Umbilical cord (tissue), 2 donors: Measurements from ENCODE around the gene OTOGL. TPM values are rescaled to one million over a fixed set of nuclear protein-coding genes. Genes with fewer than 3 reads are reported as not detected.
"Not testable (repeated sequence)": the region's sequence is repeated elsewhere in the genome, so short reads cannot be mapped to it uniquely, and the experiment has no call there.

Experiments used
- DNase-seq: peaks from one replicate; pipeline ENCODE4 v3.0.0-alpha.2; 2015; ENCODE audit warnings: low spot score
- total RNA-seq: library from RNA; depleted of rRNA; stranded (reverse); fragments of >200 nt; gene quantifications from one replicate; pipeline ENCODE4 v1.2.3, GENCODE V29; 2014; ENCODE audit warnings: low replicate concordance; ENCODE audit not compliant: insufficient read depth

OTOGL gene
- total RNA-seq, 1 donor from 2014 or later, result 3.1 TPM

DNA sequence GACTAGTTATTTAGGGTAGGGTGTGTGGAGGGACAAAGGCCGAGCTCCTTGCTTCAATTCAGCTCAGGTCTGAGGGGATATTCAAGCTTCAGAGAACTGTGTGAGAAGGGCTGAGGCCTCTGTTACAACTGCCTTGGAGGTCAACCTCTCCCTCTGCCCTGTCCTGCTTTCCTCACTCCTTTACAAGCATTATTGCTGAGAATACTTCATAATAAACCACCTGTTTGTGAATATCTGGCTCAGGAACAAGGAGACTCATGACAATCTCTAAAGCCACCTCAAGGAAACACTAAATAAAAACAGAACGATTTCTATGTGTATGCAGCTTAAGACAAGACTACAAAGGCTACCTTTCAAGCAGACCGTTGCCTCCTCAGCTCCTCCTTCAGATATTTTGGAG lies 21.7 kb downstream of the OTOGL start:
- no peak for DNase-seq

DNA sequence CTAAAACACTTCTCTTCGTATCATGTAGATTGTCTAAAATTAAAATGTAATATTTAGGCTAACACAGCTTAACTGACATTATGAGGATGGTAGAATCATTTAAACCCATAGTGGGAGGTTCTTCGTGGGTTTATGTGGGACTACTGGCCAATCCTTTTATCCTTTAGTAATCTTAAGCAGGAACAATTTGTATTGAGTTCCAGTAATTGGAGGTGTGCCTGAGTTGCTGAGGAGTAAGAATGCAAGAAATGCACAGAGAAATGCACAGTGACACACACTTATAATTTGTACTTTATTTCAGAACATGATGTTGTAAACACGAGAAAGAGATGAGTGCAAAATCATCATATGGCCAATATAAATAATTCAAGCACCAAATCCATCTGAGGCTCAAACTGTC lies 22.3 kb downstream of the OTOGL start:
- no peak for DNase-seq

DNA sequence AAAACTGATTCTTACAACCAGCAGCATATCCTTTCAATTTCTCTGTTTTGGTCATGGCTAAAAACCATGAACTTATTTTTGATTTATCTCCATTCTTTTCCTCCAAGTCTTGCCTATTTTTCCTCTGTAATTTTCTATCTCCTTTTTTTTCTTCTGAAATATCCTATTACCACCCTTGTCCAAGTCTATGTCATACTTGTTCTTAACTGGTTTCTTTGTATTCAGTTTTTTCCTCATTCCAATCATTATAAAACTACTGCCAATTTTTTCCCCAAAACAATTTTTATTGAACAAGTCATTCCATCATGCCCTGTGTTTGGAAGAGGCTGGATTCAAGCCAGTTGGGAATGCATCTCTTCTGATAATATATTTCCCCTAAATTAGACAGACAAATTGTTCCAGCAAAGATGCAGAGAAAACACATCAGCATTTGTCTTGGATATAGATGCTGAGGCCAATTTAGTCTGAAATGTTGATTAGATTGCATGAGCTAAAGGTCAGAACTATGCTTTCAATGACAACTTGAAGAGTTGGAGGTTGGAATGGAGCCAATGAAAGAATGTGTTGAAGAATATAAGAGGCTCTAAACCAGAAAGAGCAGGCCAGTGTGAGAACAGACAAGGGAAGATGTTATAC lies 30.7 kb downstream of the OTOGL start:
- no peak for DNase-seq

DNA sequence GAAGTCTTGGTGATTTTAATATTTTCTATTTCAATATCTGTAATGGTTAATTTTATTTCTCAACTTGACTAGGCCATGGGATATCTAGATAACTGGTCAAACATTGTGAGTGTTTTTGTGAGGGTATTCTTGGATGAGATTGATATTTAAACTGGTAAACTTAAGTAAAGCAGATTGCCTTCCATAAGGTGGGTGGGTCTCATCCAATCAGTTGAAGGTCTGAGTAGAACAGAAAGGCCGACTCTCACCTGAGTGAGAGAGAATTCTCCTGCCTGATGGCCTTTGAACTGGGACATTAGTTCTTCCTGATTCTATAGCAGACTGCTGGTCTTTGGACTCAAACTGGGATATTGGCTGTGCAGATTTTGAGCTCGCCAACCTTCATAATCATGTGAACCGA lies 36.3 kb downstream of the OTOGL start:
- DNase-seq, result no peak

DNA sequence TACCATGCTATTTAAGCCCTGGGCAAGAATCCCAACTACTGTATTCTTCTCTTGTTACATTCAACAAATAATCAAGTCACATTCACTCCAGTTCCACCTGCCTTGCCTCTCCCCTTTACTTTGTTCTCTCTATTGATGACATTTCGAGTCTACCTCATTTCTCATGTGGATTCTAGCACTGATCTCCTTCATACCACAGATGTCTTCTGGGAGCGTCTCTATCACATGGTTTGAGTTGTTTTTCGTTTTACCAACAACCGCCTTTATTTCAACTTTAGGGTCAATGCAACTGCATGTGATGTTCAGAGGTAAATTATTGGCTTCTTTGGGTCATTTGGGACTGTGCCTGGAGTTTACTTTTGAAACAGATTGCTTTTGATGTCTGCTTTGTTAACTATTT lies 40.7 kb downstream of the OTOGL start:
- DNase-seq, result no peak

DNA sequence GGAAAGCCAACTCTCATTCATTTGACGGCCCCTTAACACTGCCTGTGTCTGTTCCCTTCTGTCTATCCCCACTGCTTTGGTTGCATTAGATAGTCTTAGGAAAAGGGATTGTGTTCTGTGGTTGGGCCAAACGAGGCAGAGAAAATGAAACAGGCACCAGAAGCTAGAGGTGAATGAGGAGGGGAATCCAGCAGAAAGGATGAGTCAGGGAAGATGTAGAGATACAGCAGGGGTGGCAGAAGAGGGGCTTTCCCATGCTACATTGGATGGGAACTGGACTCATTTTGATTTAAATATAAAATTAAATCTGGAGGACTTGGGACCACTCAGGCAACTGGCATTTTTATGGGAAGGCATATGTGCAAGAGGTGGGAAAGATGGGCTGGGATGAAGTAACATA lies 43.3 kb downstream of the OTOGL start:
- no peak for DNase-seq

DNA sequence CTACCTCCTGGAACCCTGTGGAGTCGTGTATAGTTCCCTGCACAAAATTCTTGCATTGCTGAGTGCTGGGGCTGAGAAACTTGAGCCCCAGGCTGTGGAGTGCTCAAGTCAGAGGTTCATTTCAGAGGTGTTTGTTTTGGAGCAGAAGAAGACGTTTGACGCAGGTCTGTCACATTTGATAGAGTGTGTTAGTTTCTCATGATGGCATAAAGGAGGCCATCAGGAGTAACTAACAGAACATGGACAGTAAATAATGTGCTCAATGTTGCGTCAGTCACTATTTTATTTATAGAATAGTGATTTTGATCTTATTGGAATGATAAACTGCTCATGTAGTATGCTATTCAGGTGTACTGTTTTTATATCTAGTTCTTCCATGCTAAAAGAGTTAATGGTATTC lies 44.2 kb downstream of the OTOGL start:
- DNase-seq, result no peak

DNA sequence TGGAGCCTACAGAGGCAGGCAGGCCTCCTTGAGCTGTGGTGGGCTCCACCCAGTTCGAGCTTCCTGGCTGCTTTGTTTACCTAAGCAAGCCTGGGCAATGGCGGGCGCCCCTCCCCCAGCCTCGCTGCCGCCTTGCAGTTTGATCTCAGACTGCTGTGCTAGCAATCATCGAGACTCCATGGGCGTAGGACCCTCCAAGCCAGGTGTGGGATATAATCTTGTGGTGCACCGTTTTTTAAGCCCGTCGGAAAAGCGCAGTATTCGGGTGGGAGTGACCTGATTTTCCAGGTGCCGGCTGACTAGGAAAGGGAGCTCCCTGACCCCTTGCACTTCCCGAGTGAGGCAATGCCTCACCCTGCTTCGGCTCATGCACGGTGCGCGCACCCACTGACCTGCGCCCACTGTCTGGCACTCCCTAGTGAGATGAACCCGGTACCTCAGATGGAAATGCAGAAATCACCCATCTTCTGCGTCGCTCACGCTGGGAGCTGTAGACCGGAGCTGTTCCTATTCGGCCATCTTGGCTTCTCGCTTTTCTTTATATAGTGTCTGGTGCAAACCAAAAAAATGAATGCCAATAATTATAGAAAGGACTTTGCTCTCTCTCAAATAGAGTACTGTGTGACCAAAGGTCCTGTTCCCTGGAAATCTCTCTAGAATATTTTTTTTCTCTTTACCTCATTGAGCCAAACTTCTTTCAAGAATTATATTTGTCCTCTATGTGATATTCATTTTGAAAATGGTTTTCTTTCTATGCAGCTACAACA lies 50.4 kb downstream of the OTOGL start:
- DNase-seq, result not testable (repeated sequence)

DNA sequence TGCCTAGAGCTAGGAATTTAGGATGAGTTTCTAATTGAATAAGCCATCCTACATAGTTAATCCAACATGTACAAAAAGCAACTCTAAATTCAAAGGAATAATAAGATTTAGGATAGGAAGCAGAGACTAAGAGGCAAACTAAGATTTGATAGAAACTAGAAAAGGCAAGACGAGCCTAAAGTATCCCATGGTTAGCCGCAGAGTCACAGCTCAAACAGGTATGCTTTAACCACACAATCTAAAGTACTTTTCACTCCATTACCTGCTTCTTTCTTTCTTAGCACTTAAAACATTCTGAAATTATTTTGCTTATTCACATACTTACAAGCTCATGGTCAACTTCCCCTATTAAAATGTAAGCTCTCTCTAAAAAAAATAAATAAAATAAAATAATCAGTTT lies 51.8 kb downstream of the OTOGL start:
- DNase-seq, result no peak

DNA sequence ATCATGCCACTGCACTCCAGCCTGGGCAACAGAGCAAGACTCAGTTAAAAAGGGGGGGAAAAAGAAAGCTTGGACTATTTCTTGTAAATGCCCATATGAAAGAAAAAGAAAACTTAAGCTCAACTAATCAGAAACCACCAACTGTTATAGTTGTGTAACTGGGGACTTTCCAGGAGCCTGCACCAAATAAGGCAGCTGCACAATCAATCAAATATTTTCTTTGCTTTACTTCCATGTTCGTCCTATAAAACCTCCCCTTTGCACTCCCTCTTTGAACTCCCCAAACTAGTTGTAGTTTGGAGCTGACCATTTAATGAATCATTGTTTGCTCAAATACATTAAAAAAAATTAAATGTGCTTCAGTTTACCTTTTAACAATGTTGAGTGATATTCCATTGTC lies 54.9 kb downstream of the OTOGL start:
- DNase-seq, result no peak

DNA sequence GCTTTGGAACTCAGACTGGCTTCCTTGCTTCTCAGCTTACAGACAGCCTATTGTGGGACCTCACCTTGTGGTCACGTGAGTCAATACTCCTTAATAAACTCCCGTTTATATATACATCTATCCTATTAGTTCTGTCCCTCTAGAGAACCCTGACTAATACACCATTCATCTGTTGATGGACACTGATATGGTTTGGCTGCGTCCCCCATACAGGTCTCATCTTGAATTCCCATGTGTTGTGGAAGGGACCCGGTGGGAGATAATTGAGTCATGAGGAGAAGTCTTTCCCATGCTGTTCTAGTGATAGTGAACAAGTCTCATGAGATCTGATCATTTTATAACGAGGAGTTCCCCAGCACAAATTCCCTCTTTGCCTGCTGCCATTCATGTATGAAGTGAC lies 57.0 kb downstream of the OTOGL start:
- no peak for DNase-seq

DNA sequence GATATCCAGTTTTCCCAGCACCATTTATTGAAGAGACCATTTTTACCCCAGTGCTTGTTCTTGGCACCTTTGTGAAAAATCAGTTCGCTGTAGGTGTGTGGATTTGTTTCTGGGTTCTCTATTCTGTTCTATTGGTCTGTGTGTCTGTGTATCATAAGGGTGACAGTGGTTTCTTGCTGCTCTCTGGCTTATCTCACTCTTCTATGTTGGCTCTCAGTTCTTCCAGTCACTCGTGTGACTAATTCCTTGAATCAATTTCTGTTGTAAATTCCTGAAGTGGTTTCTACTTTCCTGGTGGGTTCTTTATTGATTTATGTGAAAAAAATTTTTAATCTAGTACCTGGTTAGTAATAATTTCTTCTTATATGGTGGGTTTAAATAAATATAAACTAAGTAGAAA lies 58.3 kb downstream of the OTOGL start:
- DNase-seq, result no peak

DNA sequence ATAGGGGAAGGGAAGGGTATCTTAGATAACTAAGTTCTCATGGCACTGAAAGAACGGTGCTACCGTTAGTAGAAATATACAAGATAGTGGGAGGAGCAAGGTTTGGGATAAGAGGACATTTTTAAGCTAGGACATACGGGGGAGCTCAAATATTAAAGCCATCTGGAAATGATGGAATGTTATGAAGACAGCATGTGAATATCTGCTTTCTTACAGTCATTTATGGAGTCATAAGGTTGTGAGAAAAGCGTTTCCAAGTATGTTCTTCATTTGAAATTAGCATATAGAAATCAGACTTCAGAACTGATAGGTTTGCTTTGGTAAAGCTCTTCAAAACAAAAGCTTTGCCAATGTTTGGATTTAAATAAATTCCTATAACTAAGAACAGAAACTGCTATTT lies 62.3 kb downstream of the OTOGL start:
- DNase-seq, result no peak

DNA sequence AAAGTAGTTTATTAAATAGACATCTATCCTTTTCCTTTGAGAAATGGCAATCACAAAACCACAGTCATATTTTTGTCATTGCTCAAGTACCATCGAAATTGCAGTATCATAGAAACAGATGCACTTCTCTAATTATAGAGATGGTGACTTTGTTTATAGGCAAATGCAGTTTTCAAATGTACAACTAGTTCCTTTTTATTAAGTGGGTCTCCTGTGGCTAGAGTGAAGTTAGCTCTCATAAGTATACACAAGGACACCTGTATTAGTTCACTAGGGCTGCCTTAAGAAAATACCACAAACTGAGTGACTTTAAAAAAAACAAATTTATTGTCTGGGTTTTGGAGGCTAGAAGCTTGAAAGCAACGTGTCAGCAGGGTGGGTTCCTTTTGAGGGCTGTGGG lies 62.8 kb downstream of the OTOGL start:
- no peak for DNase-seq

DNA sequence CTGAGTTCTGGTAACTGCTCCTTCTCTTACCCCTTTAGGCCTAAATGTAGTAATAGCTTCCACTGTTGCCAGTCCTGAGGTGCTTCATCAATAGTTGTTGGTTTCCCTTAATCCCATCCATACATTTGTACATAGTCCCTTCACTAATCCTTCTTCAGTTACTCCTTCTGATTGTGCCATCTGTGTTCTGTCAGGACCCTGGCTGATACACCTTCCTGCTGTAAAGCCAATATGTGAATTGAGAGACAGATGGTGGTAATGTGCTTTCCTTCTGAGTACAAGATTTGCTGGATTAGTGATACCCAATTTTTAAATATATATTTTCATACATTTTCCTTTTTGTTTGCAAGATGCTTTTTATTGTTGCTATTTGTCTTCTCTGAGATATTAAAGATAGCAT lies 66.4 kb downstream of the OTOGL start:
- no peak for DNase-seq

DNA sequence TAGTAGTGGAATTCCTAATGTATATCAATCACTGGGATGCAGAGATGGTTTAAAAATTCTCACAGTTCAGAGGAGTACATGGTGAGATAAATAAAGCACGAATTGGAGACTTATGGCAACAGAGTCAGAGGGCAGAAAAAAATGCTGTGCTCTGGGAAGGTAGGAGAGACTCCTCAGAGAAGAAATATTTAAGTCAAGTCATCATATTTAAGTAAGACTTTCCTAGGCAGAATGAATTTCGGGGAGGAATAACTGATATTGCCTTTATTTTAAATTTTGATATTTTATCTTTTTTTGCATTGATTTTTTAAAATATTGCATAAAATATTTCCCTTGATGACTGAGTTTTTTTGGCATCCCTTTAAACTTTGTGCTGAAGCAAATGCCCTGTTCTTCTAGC lies 67.4 kb downstream of the OTOGL start:
- DNase-seq, result no peak

DNA sequence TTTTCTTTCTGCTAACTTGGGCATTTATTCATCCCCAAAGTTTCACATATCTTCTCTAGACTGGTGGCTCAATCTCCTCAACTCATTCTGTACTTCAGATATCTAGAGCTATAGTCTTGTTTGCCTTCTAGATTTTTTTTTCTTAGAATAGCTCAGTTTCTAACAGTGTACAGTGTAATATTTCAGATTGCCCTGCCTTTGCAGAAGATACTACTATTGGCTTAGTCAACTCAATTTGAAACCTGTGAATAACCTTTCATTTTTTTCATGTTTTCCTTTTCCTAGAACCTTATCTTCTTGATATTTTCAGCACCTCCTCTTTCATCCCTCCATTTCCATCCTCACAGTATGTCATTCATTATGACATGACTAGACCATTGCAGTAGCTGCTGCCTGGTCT lies 69.6 kb downstream of the OTOGL start:
- no peak for DNase-seq

DNA sequence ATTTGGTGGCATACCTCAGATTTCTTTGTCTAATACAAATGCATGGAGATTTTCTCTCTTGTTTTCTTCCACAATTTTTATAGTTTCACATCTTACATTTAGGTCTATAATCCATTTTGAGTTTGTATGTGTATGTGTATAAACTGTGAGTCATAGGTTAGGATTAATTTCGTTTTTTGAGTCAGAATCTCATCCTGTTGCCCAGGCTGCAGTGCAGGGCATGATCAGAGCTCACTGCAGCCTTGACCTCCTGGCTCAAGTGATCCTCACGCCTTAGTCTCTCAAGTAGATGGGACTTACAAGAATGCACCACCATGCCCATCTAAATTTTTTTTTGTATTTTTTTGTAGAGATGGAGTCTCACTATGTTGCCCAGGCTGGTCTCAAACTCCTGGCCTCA lies 71.6 kb downstream of the OTOGL start:
- DNase-seq, result no peak

DNA sequence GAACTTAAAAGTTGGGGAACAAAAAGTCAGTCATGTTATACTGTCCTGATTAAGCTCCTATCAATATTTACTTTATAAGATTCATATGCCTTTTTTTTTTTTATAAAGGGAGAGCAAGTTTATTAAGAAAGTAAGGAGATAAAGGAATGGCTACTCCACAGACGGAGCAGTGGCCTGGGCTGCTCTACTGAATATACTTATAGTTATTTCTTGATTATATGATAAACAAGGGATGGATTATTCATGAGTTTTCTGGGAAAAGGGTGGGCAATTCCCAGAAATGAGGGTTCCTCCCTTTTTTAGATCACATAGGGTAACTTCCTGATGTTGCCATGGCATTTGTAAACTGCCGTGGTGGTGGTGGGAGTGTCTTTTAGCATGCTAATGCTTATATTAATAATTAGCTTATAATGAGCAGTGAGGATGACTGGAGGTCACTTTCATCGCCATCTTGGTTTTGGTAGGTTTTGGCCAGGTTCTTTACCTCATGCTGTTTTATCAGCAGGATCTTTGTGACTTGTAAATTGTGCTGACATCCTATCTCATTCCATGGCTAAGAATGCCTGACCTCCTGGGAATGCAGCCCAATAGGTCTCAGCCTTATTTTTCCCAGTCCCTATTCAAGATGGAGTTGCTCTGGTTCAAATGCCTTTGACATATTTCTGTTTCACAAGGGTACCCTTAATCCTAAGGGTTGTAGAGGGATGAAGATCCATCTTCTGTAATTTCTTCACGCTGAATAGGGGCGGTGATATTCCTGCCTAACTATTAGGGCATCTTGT lies 73.9 kb downstream of the OTOGL start:
- no peak for DNase-seq

DNA sequence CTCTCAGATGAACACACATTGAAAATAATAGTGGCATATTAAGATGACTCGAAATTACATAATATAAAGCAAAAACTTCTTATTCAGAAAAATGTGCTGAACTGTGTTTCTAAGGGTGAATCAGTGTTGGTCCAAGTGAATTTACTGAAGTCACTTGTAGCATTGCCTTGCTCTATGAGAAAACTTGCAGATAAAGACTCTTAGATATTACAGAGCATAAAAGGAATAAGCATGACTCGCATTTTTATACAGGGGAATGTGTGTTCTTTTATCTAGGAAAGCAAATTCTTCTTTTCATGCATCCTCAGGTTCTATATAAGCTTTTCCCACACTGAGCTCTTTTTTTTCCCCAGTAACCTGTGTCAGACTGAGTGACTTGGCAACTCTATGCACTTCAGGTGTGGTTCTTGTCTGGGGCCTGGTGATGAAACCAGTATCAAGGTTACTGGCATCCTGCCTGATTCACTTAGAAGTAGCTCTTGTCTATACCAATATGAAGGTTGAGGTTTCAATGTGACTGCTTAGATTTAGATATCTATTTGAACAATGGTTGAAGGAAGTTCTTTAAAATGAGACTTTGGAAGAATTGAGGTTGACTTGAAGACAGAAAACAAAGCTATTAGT lies 76.1 kb downstream of the OTOGL start:
- DNase-seq, result no peak

DNA sequence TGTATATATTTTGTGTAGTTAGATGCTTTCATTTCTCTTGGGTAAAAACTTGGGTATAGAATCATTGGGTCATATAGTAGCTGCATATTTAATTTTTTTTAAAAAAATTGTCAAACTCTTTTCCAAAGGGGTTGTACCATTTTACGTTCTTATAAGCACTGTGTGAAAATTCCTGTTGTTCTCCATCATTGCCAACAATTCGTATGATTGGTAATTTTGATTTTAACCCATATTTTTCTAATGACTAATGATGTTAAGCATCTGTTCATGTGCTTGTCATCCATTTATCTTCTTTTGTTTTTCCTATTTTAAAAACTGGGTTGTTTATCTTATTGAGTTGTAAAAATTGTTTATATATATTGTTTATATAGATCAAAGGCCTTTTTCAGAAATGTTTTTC lies 77.4 kb downstream of the OTOGL start:
- DNase-seq, result no peak

DNA sequence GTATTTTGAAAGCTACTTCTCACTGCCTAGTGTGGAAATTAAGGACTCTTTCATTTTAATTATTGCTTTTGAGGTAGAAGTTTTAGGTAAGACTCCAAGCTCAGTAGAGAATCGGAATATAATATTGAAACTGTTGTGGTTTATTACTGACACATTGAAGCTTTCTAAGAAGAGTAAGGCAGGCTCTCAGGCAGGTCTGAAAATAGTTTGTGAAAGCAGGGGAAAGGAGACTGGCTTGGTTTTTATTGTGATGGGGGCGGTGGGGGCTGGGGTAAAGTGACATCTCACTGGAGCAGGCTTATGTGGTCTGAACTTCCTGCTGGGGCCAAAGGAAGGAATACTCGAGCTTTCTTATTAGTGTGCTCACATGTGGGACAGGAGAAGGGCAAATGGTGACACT lies 79.5 kb downstream of the OTOGL start:
- DNase-seq, result no peak
